ENCODE results near the gene PKD1.
"Not testable (repeated sequence)": the region's sequence is repeated elsewhere in the genome, so short reads cannot be mapped to it uniquely, and the experiment has no call there.

GRCh38 chr16:2097689-2098088, 38.0 kb downstream of the PKD1 start:
- TF ChIP-seq CTCF (conservative IDR thresholded peaks at IDR 0.05; ENCODE audit: low read depth, low read length); EZH2 (IDR thresholded peaks at IDR 0.05; ENCODE audit: low read length, unreplicated experiment): not testable (repeated sequence)
